Stimulated activated CD4-positive, alpha-beta T cell treated with anti-CD3 and anti-CD28 coated beads, Interleukin-4, amount 100 ng/mL, for 48 hours (primary cell): Measurements from ENCODE around the gene PLIN4.

Experiments used
- DNase-seq, 2 donors: peaks; one replicate each; pipeline ENCODE4 v3.0.0-alpha.2; 2020; ENCODE audit warnings: low read depth in 2 of 2

The PLIN4 gene

GRCh38 chr19:4507150-4507452 lies 11.2 kb downstream of the PLIN4 start:
- no peak for DNase-seq

DNA sequence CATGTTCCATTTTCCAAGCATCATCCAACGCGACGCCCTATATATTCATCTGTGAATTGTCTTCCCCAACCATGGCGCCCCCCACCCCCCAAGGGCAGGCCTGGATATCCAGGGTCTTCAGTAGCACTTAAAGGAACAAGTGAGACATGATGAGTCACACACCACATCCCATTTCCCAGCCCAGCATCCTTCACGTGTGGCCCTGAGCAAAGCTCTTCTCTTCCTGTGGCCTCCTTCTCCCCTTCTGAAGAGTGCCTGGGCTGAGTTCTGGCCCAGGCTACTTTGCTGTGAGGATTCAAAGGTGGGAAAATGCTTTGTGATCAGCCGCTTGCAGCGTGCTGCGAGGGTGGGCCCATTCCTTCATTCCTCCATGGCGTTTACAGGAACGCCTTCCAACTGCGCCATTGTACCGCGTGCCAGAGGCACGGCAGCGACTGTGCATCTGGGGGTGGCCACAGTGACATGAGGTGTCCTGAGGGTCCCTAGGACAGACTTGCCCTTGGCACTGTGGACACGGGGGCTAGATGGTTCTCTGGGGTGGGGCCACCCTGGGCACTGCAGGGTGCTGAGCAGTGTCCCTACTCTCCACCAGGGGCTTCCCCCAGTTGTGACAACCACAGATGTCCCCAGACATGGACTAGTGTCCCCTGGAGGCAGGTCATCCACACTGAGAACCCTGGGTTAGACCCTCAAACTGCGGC lies 11.7 kb downstream of the PLIN4 start:
- no peak for DNase-seq

DNA sequence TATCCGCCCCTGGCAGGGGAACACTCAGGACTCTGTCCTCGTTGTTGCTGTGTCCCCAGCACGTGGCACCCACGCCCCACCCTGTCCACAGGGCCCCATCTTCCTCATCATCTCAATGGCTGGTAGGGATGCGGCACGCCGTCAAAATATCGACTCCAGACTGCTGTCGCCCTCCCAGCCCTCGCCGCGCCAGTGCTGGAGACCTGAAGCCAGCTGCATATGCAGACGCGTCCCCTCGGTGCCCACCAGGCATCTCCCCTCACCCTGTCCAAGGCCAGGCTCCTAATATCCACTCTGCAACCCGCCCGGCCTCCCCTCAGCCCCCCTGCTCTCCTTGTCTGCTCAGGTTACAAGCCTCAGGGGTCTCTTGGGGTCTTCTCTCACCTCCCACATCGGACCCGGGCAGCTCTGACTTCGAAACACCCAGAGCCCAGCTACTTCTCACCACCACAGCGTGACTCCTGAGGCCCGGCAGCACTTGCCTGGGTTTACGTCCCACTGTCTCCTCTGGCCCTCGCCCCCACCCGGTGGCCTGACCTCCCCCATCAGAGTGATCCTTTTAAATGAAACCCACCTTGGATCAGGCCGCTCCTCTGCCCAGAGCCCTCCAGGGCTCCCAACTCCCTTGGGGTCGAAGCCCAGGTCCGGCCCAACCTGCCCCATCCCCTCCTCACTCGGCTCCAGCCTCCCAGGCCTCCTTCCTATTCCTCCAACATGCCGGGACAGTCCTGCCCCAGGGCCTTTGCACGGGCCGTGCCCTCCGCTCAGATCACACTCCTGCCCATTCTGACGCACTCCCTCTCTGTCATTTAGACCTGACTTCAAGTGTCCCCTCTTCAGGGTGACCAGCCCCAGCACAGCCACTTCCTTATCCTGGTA lies 12.5 kb downstream of the PLIN4 start:
- no peak for DNase-seq

GRCh38 chr19:4504891-4505569 lies 13.3 kb downstream of the PLIN4 start:
- DNase-seq = no peak

GRCh38 chr19:4504297-4504701 lies 14.0 kb downstream of the PLIN4 start:
- DNase-seq = no peak

GRCh38 chr19:4503825-4504170 lies 14.5 kb downstream of the PLIN4 start:
- DNase-seq = no peak

GRCh38 chr19:4503132-4503824 lies 15.0 kb downstream of the PLIN4 start:
- no peak for DNase-seq

DNA sequence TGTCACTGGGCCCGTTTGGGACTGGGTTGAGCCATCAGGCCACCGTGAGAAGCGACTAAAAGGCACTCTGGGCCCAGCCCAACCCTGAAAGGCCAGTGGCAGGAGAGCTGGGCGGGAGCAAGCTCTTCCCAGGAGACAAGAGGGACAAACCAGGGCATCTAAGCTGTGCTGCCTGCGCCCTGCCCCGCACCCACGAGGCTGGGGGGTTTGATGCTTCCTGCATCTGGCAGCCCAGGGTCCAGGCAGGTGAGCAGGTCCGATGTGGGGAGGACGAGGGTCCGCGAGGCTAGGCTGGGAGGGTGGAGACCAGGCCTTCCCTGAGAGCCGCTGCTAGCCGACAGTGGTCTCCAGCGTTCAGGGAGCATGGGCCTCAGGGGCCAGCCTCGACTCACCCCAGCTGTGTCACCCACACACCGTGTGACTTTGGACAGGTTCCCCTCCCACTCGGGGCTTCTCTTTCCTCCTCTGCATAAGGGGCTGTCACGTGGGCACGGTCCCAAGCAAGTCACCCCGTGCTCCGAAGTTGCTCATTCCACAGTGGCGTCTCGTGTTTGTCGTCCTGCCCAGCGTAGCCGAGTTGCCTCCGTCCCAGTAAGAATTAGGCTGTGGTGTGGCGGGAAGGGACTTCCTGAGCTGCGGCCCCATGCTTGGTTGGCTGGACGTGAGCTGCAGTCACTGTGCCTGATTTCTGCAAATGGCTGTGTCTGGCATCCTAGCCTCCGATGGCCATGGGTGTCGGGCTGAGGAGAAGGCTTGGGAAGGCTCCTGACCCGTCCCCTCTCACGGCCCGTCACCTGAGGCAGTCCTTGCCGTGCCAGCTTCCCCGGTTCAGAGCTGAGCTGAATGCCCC lies 15.8 kb downstream of the PLIN4 start:
- DNase-seq = no peak

- DNase-seq = no peak
Measured at GRCh38 chr19:4501691-4502090, 16.6 kb downstream of the PLIN4 start.

DNA sequence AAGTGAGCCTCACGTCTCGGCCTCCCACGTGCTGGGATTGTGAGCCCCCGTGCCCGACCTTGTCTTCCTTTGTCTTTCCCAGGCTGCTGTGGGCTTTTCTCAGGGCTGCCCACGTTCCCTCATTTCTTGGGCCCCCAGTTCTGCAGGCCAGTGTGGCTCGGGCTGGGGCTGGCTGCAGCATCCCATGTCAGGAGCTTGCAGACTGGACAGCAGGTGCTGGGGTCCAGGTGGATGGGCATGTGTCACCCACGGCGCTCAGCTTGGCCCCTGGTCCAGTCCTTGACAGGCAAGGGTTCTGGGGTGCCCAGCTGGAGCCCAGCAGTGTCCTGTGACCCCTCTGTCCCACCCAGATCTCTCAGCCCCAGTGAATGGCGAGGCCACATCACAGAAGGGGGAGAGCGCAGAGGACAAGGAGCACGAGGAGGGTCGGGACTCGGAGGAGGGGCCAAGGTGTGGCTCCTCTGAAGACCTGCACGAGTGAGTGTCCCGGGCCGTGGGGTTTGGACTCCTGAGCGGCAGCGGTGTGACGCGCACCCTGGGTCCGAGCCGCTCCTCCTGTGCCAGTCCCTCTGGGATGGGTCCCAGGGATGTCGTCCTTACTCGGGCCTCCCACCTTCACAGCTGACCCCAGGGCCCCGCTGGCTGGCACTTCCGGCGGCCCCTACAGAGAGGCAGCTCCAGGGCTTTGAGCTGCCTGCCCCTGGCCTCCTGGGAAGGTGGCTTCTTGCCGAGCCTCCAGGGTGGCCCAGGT lies 17.3 kb downstream of the PLIN4 start:
- DNase-seq = no peak

DNA sequence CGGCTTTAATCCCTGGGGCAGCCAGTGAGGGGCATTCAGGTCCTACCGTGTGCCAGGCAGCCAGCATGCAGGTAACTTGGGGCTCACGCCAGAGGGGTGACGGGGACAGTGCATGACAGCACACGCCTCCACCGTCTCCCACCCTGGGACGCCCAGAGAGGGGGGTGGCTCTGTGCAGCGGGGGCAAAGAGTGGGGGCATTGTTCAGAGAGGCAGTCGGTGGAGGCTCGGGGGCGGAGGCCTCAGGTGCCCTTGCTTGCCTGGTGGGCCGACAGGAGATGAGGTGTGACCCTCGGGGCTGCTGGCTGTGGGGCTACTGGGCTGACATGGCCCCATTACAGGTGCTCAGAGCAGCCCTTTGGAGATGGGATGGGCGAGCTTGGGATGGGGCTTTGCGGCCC lies 18.4 kb downstream of the PLIN4 start:
- no peak for DNase-seq

DNA sequence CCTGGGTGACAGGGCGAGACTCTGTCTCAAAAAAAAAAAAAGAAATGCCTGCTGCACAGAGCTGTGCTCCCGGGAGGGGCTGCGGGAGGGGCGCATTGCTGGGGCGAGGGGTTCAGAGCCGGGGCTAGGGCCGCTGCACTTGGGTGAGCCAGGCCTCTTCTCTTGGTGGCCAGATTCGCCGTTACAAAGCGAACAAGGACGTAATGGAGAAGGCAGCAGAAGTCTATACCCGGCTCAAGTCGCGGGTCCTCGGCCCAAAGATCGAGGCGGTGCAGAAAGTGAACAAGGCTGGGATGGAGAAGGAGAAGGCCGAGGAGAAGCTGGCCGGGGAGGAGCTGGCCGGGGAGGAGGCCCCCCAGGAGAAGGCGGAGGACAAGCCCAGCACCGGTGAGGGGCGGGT lies 19.0 kb downstream of the PLIN4 start:
- DNase-seq = no peak

DNA sequence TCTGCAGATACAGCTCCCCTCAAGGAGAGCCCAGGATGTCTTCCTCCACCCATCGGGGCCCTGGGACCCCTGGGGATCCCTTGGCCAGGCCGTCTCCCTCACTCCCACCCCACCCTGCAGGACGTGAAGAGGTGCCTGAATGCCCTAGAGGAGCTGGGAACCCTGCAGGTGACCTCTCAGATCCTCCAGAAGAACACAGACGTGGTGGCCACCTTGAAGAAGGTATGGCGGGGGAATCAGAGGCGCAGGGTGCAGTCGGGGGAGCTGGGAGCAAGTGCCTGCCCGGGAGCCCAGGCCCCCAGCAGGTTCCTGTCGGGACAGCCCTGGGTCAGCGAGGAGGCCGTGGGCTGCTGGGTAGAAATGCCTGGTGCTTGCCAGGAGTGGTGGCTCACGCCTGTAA lies 19.6 kb downstream of the PLIN4 start:
- no peak for DNase-seq

DNA sequence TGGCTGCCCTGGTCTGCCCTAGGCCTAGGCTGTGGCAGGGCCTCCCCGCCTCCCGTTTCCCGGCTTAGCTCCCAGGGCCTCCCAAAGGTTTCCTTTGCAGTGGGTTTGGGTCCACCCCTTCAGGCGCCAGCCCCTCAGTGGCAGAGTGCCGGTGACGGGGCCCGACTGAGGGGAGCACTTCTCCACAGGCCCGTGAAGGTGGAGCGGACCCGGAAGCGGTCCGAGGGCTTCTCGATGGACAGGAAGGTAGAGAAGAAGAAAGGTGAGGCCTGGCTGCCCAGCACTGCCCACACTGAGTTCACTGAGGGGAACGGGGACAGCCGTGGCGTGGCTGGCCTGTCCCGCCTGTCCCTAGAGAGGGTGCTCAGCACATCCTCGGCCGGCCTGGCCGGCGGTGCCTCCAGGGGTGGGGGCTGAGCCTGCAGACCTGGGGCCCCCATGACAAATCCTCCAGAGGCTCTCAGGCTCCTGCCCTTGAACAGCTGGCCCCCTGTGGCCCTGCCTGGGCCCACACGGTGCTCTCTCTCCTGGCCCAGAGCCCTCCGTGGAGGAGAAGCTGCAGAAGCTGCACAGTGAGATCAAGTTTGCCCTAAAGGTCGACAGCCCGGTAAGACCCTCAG lies 20.4 kb downstream of the PLIN4 start:
- no peak for DNase-seq

DNA sequence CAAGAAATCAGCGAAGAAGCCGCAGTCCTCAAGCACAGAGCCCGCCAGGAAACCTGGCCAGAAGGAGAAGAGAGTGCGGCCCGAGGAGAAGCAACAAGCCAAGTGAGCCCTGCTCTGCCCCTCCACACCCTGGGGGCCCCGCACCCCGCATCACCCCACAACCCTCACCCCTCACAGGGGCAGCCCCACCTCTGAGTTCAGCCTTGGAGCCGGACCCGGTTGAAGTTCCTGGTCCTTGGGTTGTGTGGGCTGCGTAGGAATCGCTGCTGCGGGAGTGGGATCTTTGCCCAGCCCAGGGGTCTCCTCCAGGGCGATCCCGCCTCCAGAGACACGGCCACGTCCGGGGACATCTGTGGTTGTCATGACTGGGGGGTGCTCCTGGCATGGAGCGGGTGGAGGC lies 22.0 kb downstream of the PLIN4 start:
- no peak for DNase-seq

GRCh38 chr19:4495471-4495870 lies 22.8 kb downstream of the PLIN4 start:
- no peak for DNase-seq

DNA sequence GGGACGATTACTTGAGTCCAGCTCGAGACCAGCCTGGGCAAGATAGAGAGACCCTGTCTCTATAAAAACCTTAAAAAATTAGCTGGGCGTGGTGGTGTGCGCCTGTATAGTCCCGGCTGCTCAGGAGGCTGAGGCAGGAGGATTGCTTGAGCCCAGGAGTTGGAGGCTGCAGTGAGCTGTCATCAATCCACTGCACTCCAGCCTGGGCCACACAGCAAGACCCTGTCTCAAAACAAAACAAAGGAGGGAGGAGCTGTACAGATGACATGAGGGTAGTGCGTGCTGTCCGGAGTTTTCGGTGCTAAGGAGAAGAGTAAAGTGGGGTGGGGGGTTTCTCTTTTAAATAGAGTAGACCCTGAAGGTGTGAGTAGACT lies 23.6 kb downstream of the PLIN4 start:
- no peak for DNase-seq

DNA sequence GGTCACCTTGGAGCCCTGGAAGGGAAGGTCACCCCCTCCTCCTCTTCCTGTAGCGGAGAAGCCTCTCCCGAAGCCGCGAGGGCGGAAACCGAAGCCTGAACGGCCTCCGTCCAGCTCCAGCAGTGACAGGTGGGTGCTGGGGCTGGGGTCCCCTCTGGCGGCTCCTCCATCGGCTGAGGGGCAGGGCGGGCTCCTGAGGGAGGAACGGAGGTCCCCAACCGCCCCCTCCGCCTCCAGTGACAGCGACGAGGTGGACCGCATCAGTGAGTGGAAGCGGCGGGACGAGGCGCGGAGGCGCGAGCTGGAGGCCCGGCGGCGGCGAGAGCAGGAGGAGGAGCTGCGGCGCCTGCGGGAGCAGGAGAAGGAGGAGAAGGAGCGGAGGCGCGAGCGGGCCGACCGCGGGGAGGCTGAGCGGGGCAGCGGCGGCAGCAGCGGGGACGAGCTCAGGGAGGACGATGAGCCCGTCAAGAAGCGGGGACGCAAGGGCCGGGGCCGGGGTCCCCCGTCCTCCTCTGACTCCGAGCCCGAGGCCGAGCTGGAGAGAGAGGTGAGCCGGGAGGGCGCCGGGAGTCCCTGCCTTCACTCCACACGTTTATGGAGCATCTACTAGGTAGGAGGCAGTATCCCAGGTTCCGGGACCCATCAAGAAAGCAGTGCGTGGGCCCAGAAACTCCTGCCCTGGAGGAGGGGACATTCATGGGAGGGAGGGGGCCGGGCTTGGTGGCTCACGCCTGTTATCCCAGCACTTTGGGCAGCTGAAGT lies 24.2 kb downstream of the PLIN4 start:
- DNase-seq = no peak

- DNase-seq = no peak
Measured at GRCh38 chr19:4493104-4493928, 25.0 kb downstream of the PLIN4 start.
